PC-3 (cell line): ENCODE data around the gene FBN2.

Experiments used
- EZH2 ChIP-seq: fragments of 300-600 bp; sonication (generic); IDR thresholded peaks from one replicate; pipeline ENCODE4 v1.6.1; 2017; ENCODE audit warnings: antibody characterized with exemption, mild to moderate bottlenecking, low read length; ENCODE audit not compliant: unreplicated experiment
- TF ChIP-seq, protein P1 (sequence below): fragments of 300-600 bp; sonication (generic); conservative IDR thresholded peaks from 2 replicates; pipeline ENCODE4 v1.5.1; 2017; ENCODE audit warnings: antibody characterized with exemption, low read depth, mild to moderate bottlenecking, low read length

DNA sequence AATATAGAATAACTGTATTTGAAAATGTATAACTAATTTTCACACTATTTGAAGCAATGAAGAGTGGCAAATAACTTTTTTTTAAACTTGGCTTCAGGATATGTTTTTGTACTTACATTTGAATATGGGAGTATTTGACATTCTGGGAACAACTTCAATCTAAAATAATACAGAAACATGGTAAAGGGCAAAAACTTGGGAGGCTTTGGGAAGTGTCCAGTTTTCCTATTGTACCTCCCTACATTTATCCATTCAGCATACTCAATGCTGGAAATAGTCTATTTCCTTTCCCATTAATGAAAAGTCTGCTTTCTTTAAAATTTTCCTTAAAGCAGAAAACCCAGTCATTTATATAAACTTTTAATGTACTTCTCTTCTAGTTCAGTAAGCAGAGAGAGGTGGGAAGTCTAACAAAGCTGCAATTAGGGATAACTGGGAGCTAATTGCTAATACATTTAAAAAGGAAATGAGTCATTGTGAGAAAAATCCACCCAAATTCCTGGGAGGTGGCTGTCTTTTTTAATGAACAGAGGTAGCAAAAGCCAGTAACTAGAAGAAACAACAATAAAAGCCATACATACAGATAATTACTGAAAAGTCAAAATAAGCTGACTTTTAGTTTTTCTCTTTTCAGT is 128.8 kb downstream of the FBN2 start:
- no peak for TF ChIP-seq EZH2
- TF ChIP-seq, protein P1, sequence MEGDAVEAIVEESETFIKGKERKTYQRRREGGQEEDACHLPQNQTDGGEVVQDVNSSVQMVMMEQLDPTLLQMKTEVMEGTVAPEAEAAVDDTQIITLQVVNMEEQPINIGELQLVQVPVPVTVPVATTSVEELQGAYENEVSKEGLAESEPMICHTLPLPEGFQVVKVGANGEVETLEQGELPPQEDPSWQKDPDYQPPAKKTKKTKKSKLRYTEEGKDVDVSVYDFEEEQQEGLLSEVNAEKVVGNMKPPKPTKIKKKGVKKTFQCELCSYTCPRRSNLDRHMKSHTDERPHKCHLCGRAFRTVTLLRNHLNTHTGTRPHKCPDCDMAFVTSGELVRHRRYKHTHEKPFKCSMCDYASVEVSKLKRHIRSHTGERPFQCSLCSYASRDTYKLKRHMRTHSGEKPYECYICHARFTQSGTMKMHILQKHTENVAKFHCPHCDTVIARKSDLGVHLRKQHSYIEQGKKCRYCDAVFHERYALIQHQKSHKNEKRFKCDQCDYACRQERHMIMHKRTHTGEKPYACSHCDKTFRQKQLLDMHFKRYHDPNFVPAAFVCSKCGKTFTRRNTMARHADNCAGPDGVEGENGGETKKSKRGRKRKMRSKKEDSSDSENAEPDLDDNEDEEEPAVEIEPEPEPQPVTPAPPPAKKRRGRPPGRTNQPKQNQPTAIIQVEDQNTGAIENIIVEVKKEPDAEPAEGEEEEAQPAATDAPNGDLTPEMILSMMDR, result no peak
